IPS-NIHi11 (cell line): ENCODE measurements around the gene BTBD6.

Experiments used
- DNase-seq: peaks from one replicate; pipeline ENCODE4 v3.0.0; 2012; ENCODE audit warnings: mixed read lengths, low spot score

BTBD6 gene

GRCh38 chr14:105248368-105249181 is at the start of gene BTBD6:
BTBD6 (plus strand) TSS chr14:105248533; CDS start chr14:105248712, 179 bp downstream.
- DNase-seq, result peak; percentile 98

- no peak for DNase-seq
These were observed 49.7 kb upstream of the BTBD6 start for GRCh38 chr14:105198588-105198987.

- no peak for DNase-seq
These were observed 49.2 kb upstream of the BTBD6 start for GRCh38 chr14:105199093-105199492.

GRCh38 chr14:105200074-105200473 is 48.3 kb upstream of the BTBD6 start:
- no peak for DNase-seq

GRCh38 chr14:105200641-105201040 is 47.7 kb upstream of the BTBD6 start:
- no peak for DNase-seq

GRCh38 chr14:105201156-105201924 is 47.0 kb upstream of the BTBD6 start:
- DNase-seq, result peak; percentile 67

- DNase-seq, result no peak
These were observed 46.3 kb upstream of the BTBD6 start for GRCh38 chr14:105201925-105202513.

GRCh38 chr14:105203057-105203531 is 45.2 kb upstream of the BTBD6 start:
- DNase-seq, result peak; percentile 92

GRCh38 chr14:105203701-105204100 is 44.6 kb upstream of the BTBD6 start:
- DNase-seq, result no peak

GRCh38 chr14:105204206-105204930 is 44.0 kb upstream of the BTBD6 start:
- DNase-seq, result no peak

- DNase-seq, result no peak
These were observed 43.2 kb upstream of the BTBD6 start for GRCh38 chr14:105204931-105205672.

- DNase-seq, result no peak
These were observed 42.6 kb upstream of the BTBD6 start for GRCh38 chr14:105205673-105206208.

- DNase-seq, result no peak
These were observed 41.5 kb upstream of the BTBD6 start for GRCh38 chr14:105206873-105207272.

- DNase-seq, result peak; percentile 75
These were observed 40.9 kb upstream of the BTBD6 start for GRCh38 chr14:105207460-105207901.

GRCh38 chr14:105207996-105208737 is 40.2 kb upstream of the BTBD6 start:
- DNase-seq, result no peak

GRCh38 chr14:105208738-105209075 is 39.6 kb upstream of the BTBD6 start:
- DNase-seq, result no peak

GRCh38 chr14:105209091-105209490 is 39.2 kb upstream of the BTBD6 start:
- no peak for DNase-seq

- DNase-seq, result no peak
These were observed 38.7 kb upstream of the BTBD6 start for GRCh38 chr14:105209646-105210045.

- no peak for DNase-seq
These were observed 37.9 kb upstream of the BTBD6 start for GRCh38 chr14:105210266-105211025.
